Stimulated activated effector memory CD8-positive, alpha-beta T cell treated with anti-CD3 and anti-CD28 coated beads, Interleukin-12 subunit alpha, Interleukin-12 subunit beta, amount 100 ng/mL, for 72 hours (primary cell): Measurements from ENCODE around the gene DNAJC15.

Source experiments
- ATAC-seq: fragments of 150-1000 bp; cut with Tn5 transposase; 2 replicates; pipeline ENCODE4 v1.10.0; 2021
- DNase-seq, 2 donors: peaks; one replicate each; pipeline ENCODE4 v3.0.0; 2021 to 2022; ENCODE audit warnings: low spot score in 2 of 2
- H3K27ac Mint-ChIP-seq: one replicate; pipeline ENCODE4 v1.8.0; 2022; ENCODE audit warnings: mild to moderate bottlenecking, mixed read lengths
- H3K36me3 Mint-ChIP-seq: one replicate; pipeline ENCODE4 v1.8.0; 2022; ENCODE audit warnings: mild to moderate bottlenecking, mixed read lengths
- H3K4me1 Mint-ChIP-seq: one replicate; pipeline ENCODE4 v1.8.0; 2022; ENCODE audit warnings: mixed read lengths
- H3K4me3 Mint-ChIP-seq: one replicate; pipeline ENCODE4 v1.8.0; 2022; ENCODE audit warnings: mild to moderate bottlenecking, mixed read lengths
- H3K9me3 Mint-ChIP-seq: one replicate; pipeline ENCODE4 v1.8.0; 2022; ENCODE audit warnings: mixed read lengths

The DNAJC15 gene

GRCh38 chr13:43153436-43154090 is 130.2 kb downstream of the DNAJC15 start:
- DNase-seq = no peak
- no peaks in the 10 kb centered on the region for H3K4me1 Mint-ChIP-seq
- no peak overlapping the region for H3K27ac Mint-ChIP-seq
- H3K4me3 Mint-ChIP-seq = no peak overlapping the region
- H3K36me3 Mint-ChIP-seq = no peaks in the 10 kb centered on the region
- no peak for ATAC-seq
- no peaks in the 10 kb centered on the region for H3K9me3 Mint-ChIP-seq

GRCh38 chr13:43154156-43154651 is 130.8 kb downstream of the DNAJC15 start:
- ATAC-seq = no peak
- H3K9me3 Mint-ChIP-seq = no peaks in the 10 kb centered on the region
- DNase-seq = no peak
- no peak overlapping the region for H3K4me3 Mint-ChIP-seq
- H3K36me3 Mint-ChIP-seq = no peaks in the 10 kb centered on the region
- no peaks in the 10 kb centered on the region for H3K4me1 Mint-ChIP-seq
- H3K27ac Mint-ChIP-seq = no peak overlapping the region

GRCh38 chr13:43154839-43155238 is 131.5 kb downstream of the DNAJC15 start:
- Mint-ChIP-seq H3K4me3 (no peak overlapping the region), H3K9me3 (no peaks in the 10 kb centered on the region), H3K36me3 (no peaks in the 10 kb centered on the region), H3K27ac (no peak overlapping the region), H3K4me1 (no peaks in the 10 kb centered on the region)
- no peak for DNase-seq
- no peak for ATAC-seq

- no peak overlapping the region for H3K27ac Mint-ChIP-seq
- H3K4me1 Mint-ChIP-seq = no peaks in the 10 kb centered on the region
- no peaks in the 10 kb centered on the region for H3K9me3 Mint-ChIP-seq
- H3K4me3 Mint-ChIP-seq = no peak overlapping the region
- peak in 1 of 2 donors; percentile 26 for DNase-seq
- no peaks in the 10 kb centered on the region for H3K36me3 Mint-ChIP-seq
- ATAC-seq = no peak
Measured at GRCh38 chr13:43156916-43157315, 133.5 kb downstream of the DNAJC15 start.

- DNase-seq (peak in 1 of 2 donors; percentile 22), ATAC-seq (peak; percentile 36)
- Mint-ChIP-seq H3K27ac (no peak overlapping the region), H3K4me3 (no peak overlapping the region), H3K9me3 (no peaks in the 10 kb centered on the region), H3K36me3 (no peaks in the 10 kb centered on the region), H3K4me1 (no peaks in the 10 kb centered on the region)
Measured at GRCh38 chr13:43157796-43158195, 134.4 kb downstream of the DNAJC15 start.

GRCh38 chr13:43158516-43158915 is 135.1 kb downstream of the DNAJC15 start:
- DNase-seq (peak in 1 of 2 donors; percentile 17), ATAC-seq (no peak)
- H3K9me3 Mint-ChIP-seq = no peaks in the 10 kb centered on the region
- no peaks in the 10 kb centered on the region for H3K4me1 Mint-ChIP-seq
- no peaks in the 10 kb centered on the region for H3K36me3 Mint-ChIP-seq
- no peak overlapping the region for H3K27ac Mint-ChIP-seq
- H3K4me3 Mint-ChIP-seq = no peak overlapping the region

GRCh38 chr13:43159026-43159461 is 135.7 kb downstream of the DNAJC15 start:
- DNase-seq (peak in 1 of 2 donors; percentile 10), ATAC-seq (no peak)
- Mint-ChIP-seq H3K36me3 (no peaks in the 10 kb centered on the region), H3K27ac (no peak overlapping the region), H3K9me3 (no peaks in the 10 kb centered on the region), H3K4me3 (no peak overlapping the region), H3K4me1 (no peaks in the 10 kb centered on the region)
